Measurements from ENCODE around the gene CPSF4.
"Not testable (repeated sequence)": the region's sequence is repeated elsewhere in the genome, so short reads cannot be mapped to it uniquely, and the experiment has no call there.

Gene CPSF4

GRCh38 chr7:99409192-99409572 is 29.6 kb upstream of the CPSF4 start:
- DNase-seq (ENCODE audit: low spot score) = no peak
- no peak for TF ChIP-seq CTCF (IDR thresholded peaks at IDR 0.05; ENCODE audit: extremely low read depth, missing control alignments)

- no peak for DNase-seq (ENCODE audit: low spot score)
Observed at GRCh38 chr7:99409806-99410205, 28.9 kb upstream of the CPSF4 start.

DNA sequence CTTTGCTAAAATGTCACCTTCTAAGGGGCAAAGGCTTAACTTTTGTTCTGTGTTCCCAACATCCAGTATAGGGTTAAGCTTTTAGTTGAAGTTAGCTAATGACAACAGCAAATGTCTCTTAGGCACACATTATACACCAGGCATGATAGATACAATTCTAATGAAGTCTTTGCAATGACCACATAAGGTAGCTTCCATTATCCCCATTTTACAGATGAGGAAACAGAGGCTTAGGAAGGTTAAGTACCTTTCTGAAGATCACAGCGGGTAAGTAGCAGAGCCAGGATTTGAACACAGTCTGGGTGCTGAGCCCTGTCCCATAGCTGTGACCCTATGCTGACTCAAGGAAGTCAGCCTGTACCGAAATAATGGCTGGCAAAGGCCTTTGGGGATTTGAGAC is 28.1 kb upstream of the CPSF4 start:
- DNase-seq (ENCODE audit: low spot score) = no peak
- TF ChIP-seq CTCF (IDR thresholded peaks at IDR 0.05; ENCODE audit: extremely low read depth, missing control alignments) = no peak

More at GRCh38 chr7:99409806-99410205, 28.9 kb upstream of the CPSF4 start:
- no peak for TF ChIP-seq CTCF (IDR thresholded peaks at IDR 0.05; ENCODE audit: extremely low read depth, missing control alignments)

GRCh38 chr7:99415513-99416127 is 23.1 kb upstream of the CPSF4 start:
- peak; percentile 29 for TF ChIP-seq CTCF (IDR thresholded peaks at IDR 0.05; ENCODE audit: extremely low read depth, missing control alignments)
- not testable (repeated sequence) for DNase-seq (ENCODE audit: low spot score)

GRCh38 chr7:99418260-99418659 is 20.5 kb upstream of the CPSF4 start:
- TF ChIP-seq CTCF (IDR thresholded peaks at IDR 0.05; ENCODE audit: extremely low read depth, missing control alignments) = no peak
- DNase-seq (ENCODE audit: low spot score) = no peak

- DNase-seq (ENCODE audit: low spot score) = no peak
- no peak for TF ChIP-seq CTCF (IDR thresholded peaks at IDR 0.05; ENCODE audit: extremely low read depth, missing control alignments)
Observed at GRCh38 chr7:99419323-99420021, 19.3 kb upstream of the CPSF4 start.

GRCh38 chr7:99420213-99420612 is 18.5 kb upstream of the CPSF4 start:
- no peak for TF ChIP-seq CTCF (IDR thresholded peaks at IDR 0.05; ENCODE audit: extremely low read depth, missing control alignments)
- no peak for DNase-seq (ENCODE audit: low spot score)
